Nucleus accumbens (tissue), 56 donors: ENCODE data around the gene NKX1-2.
A peak's percentile ranks its signal among the peaks of the same experiment; 100 is the strongest.

Source experiments
- DNase-seq, 56 donors: peaks; one replicate each; lab custom pipeline; 2025; lab: John Stamatoyannopoulos, UW

NKX1-2 gene

DNA sequence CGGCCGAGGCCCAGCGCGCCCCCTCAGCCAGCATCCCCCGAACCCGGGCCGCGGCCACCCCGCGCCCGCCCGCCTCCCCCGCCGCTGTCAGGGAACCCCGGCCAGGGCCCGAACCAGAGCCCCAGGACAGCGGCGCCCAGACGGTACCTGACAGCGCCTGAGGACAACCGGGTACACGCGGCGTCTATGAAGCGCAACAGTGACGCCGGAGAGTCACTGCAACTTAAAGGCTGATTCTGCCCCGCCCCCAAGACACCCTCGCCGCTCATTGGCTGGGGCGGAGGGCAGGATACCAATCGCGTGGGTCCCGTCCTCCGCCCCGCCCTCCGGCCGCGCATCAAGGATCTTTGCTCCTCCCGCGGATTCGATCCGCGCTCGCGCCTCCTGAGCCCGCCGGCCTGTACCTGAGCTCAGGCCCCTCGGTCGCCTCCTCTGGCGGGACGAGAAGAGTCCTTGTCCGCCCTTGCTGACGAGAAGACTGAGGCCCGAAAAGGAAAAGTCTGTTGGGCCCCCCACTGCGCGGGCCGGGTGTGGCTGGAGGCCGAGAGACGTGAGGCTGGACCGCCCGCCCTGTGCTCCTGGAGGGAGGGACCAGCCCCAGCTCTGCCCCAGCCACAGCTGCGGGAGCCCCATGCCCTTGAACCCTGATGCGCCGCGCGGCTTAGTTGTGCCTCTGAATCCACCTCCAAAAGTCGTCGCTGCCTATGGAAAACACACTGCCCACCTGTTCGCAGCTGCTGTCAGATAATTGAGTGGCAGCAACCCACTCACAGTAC lies 30.9 kb downstream of the NKX1-2 start, which contains the start of gene OAT:
TSS of gene OAT (minus strand) at position 198 of the 776 bp plus-strand sequence. CDS start 6,752 bp downstream, outside the sequence.
- peak; percentile 48 to 99 (median 93) for DNase-seq

DNA sequence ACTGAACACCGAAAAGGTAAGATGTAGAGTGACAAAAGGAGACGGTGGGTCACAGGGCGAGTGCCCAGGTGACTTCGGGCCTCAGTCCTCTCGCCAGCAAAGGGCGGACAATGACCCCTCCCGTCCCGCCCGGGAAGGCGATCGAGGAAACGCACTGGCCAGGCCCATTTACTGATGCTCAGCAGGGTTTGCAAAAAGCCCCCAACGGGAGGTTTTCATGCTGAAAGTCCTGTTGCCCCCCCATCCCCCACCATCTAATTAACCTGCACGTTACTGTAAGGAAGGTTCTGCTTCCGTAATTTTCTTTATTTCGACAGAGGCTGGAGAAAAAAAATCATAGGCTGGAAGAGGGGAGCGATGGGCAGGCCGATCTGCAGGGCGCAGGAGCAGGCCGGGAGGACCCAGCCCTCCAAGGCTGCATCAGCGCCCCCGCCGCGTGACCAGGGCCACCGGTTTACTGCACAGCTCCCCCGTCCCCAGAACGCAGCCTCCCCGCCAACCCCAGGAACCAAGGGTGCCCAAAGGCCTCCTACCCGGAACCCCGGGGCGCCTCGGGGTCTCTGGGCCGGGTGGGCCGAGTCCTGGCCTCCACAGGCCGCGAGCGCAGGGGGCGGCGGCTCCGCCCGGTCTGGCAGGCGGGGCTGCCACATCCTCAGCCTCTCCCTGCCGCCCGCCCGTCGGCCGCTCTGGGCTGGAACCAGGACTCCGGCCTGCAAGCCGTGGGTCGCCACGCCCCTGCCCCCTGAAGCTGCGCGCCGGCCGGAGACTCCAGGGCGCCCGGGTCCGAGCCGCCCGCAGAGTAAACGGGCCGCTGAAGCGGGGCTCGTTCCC lies 31.7 kb downstream of the NKX1-2 start:
- peak in 53 of 56 donors; percentile 4 to 77 (median 53) for DNase-seq

GRCh38 chr10:124416733-124417132 lies 33.1 kb downstream of the NKX1-2 start:
- no peak for DNase-seq

- DNase-seq = no peak
Measured at GRCh38 chr10:124415210-124415609, 34.6 kb downstream of the NKX1-2 start.

GRCh38 chr10:124414076-124414475 lies 35.8 kb downstream of the NKX1-2 start:
- no peak for DNase-seq

DNA sequence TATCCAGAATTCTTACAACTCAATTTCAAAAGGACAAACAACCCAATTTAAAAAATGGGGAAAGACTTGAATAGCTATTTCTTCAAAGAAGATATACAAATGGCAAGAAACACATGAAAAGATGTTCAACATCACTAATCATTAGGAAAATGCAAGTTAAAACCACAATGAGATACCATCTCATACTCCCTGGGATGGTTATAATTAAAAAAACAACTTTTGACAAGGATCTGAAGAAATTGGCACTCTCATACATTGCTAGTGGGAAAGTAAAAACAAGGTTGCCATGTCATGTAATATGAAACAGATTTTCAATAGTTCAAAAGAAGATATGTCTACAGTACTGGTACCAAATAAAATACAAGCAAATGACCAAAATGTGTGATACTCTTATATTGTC lies 40.1 kb downstream of the NKX1-2 start:
- no peak for DNase-seq

GRCh38 chr10:124408357-124408756 lies 41.5 kb downstream of the NKX1-2 start:
- no peak for DNase-seq

- DNase-seq = no peak
Measured at GRCh38 chr10:124407456-124407855, 42.4 kb downstream of the NKX1-2 start.

DNA sequence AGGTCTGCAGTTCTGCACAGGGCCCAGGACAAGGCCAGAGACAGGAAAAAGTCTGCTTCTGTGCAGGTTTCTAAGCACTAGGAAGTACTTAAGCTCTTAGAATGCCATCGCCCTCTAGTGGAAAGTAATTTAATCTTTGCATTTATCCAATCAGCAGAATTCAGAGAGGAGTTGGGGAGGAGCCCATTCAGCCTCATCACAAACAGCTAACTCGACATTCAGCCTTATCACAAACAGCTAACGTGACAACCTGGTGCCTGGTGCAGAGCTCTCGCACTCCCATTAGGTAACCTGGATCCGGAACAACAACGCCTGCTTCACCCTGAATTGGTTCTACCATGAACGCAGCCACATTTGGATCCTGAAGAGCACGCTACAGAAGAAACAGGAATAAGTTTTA lies 46.3 kb downstream of the NKX1-2 start:
- DNase-seq = peak in 5 of 56 donors; percentile 6 to 19 (median 9)

DNA sequence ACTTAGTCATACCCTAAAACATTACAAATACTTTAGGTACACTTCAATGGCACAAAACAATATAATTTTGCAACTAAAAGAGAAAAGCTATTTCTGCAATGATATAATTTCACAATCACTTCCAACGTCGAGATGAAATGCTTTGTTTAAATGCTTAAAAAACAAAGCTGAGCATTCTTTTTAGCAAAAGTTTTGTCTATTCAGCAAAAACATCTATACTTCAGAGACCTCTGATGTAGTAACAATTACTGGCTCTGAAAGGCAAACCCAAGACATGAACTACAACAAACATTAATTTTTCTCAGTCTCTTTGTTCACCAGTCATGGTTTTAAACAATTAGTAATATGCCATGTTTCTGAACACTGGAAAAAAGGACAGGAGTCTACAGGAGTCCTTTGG lies 47.6 kb downstream of the NKX1-2 start:
- DNase-seq = no peak

DNA sequence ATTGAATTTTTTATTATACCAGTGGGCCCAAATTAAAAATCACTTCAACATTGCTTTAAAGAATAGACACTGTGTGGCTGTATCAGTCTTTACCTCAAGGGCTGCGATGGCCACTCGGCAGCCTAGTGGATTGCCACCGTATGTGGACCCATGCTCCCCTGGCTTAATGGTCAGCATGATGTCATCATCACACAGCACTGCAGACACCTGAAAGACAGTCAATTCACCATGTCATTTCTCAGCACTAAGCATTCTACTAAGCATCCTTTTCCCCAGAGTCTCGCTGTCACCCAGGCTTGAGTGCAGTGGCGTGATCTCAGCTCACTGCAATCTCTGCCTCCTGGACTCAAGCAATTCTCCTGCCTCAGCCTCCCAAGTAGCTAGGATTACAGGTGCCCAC lies 48.2 kb downstream of the NKX1-2 start:
- DNase-seq = no peak
